NCI-H128 (cell line): ENCODE results near the gene RER1.

Source experiments
- DNase-seq: peaks from one replicate; lab custom pipeline; 2025; ENCODE audit not compliant: unreplicated experiment; lab: John Stamatoyannopoulos, UW

Gene RER1

GRCh38 chr1:2353551-2354438 is 37.8 kb upstream of the RER1 start:
- no peak for DNase-seq

GRCh38 chr1:2354511-2355372 is 36.9 kb upstream of the RER1 start:
- no peak for DNase-seq

GRCh38 chr1:2355373-2356261 is 36.0 kb upstream of the RER1 start:
- DNase-seq, result no peak

- no peak for DNase-seq
Observed at GRCh38 chr1:2356401-2356800, 35.2 kb upstream of the RER1 start.

GRCh38 chr1:2356911-2357845 is 34.5 kb upstream of the RER1 start:
- no peak for DNase-seq

- DNase-seq, result no peak
Observed at GRCh38 chr1:2358072-2358471, 33.6 kb upstream of the RER1 start.

- no peak for DNase-seq
Observed at GRCh38 chr1:2358651-2359640, 32.7 kb upstream of the RER1 start.

- no peak for DNase-seq
Observed at GRCh38 chr1:2360588-2361364, 30.9 kb upstream of the RER1 start.

GRCh38 chr1:2363847-2364513 is 27.7 kb upstream of the RER1 start:
- no peak for DNase-seq

GRCh38 chr1:2368053-2368744 is 23.4 kb upstream of the RER1 start:
- DNase-seq, result no peak

GRCh38 chr1:2372551-2373490 is 18.8 kb upstream of the RER1 start:
- DNase-seq, result no peak

GRCh38 chr1:2373551-2374251 is 17.9 kb upstream of the RER1 start:
- no peak for DNase-seq

- no peak for DNase-seq
Observed at GRCh38 chr1:2374252-2375155, 17.1 kb upstream of the RER1 start.

GRCh38 chr1:2375246-2375922 is 16.3 kb upstream of the RER1 start:
- DNase-seq, result no peak
